ENCODE results near the gene ATG7. TPM values are rescaled to one million over a fixed set of nuclear protein-coding genes. Genes with fewer than 3 reads are reported as not detected.

The ATG7 gene
- total RNA-seq (2022; extraction: Qiagen RNA extraction), result 14.6 to 19.1 TPM (median 15.1 TPM) in 5 replicates

GRCh38 chr3:11271986-11272904, at the start of gene ATG7:
TSS of gene ATG7 (plus strand) at chr3:11272397. CDS start at chr3:11298696, 26,299 bp downstream.

Other genes starting within 250 kb of the ATG7 start
- 5.7 to 8.7 TPM (median 7.3 TPM) in 5 replicates for gene HRH1, start 117.9 kb upstream of the ATG7 start, total RNA-seq (2022; extraction: Qiagen RNA extraction)

Measured in A549 treated with Mapracorat at 1 μM for 4 hours (cell line).